GM23248 (cell line): Measurements from ENCODE around the gene SMIM29.

Experiments
- EZH2 ChIP-seq: fragments of 200-600 bp; sonication (generic); IDR thresholded peaks from 2 replicates; pipeline ENCODE4 v1.6.1; 2018; ENCODE audit warnings: antibody characterized with exemption, mild to moderate bottlenecking; ENCODE audit not compliant: insufficient read depth, poor library complexity, severe bottlenecking
- EZH2phosphoT487 ChIP-seq: fragments of 200-600 bp; sonication (generic); IDR thresholded peaks from 2 replicates; pipeline ENCODE4 v1.6.1; 2018; ENCODE audit warnings: antibody characterized with exemption, moderate library complexity, mild to moderate bottlenecking, low read depth; ENCODE audit not compliant: insufficient read depth

DNA sequence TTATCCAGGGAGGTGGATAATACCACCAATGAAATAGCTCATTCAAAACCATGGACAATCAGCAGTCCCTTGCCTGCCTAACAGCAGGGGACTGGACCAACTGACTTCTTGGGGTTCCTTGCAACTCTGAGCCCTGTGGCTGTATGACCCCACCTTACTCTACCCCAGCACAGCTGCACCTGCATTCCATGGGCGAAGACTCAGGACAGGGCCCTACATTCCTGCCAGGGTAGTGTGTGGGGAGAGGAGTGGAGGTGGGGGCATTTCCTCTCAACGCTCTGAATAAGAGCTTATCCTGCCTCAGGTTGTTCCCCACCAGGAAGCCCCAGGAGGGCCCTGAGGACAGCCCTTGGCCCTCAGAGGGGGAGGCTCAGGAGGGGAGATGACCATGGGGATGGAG, 42.9 kb downstream of the SMIM29 start:
- TF ChIP-seq EZH2: no peak
- TF ChIP-seq EZH2phosphoT487: no peak
